Measurements from ENCODE around the gene PDE4D. TPM values are rescaled to one million over a fixed set of nuclear protein-coding genes. Genes with fewer than 3 reads are reported as not detected.

The PDE4D gene
- total and polyA plus RNA-seq, 10 of the 15 experiments (the other 5 are each of a cell fraction or from before 2014, with no cell fraction given), result 0.87 to 4.1 (median 2.2) TPM

- TF ChIP-seq MLLT1 (IDR thresholded peaks at IDR 0.05) (no peak), HDAC2 (IDR thresholded peaks at IDR 0.05) (no peak), TCF12 (IDR thresholded peaks at IDR 0.05; ENCODE audit: low read depth, low read length) (no peak), ZNF274 (IDR thresholded peaks at IDR 0.05; ENCODE audit: insufficient read depth, insufficient read length) (no peak), CREM (IDR thresholded peaks at IDR 0.05; ENCODE audit: low read depth) (no peak), ZNF384 (IDR thresholded peaks at IDR 0.05; ENCODE audit: borderline replicate concordance, low read depth, low read length) (no peak), BACH1 (IDR thresholded peaks at IDR 0.05; ENCODE audit: borderline replicate concordance) (no peak), HSF1 (IDR thresholded peaks at IDR 0.05; ENCODE audit: low read depth, low read length) (no peak), EGR1 (IDR thresholded peaks at IDR 0.05; ENCODE audit: borderline replicate concordance in 1 of 2, low read depth in 2 of 2, low read length in 2 of 2) (no peak)
- H3K4me1 ChIP-seq (ENCODE audit: control insufficient read depth, insufficient read depth, low read length), result no peaks in the 10 kb centered on the region; the same call in 1 of the 2 replicates
- FAIRE-seq, result no peak
- POLR2A ChIA-PET, result no interaction called here
- RAD21 ChIA-PET (ENCODE audit: unreplicated experiment), result no interaction called here
- ATAC-seq, result no peak
- BruUV-seq (replicated peaks), result no TSS peak
- no peak overlapping the region for H2AFZ ChIP-seq (ENCODE audit: control insufficient read depth, low read depth, low read length)
- H3K4me3 ChIP-seq, result no peak overlapping the region
- in situ Hi-C loops (cut with MboI), result no loop called here
- no peak overlapping the region for H3K27ac ChIP-seq (ENCODE audit: control insufficient read depth, insufficient read depth)
- 0% methylated on average over 1 of the region's 1 CpG for WGBS (ENCODE audit: insufficient coverage, insufficient replicate concordance, low lambda C conversion rate, missing lambda C conversion rate)
- no peak overlapping the region for H3K4me2 ChIP-seq (ENCODE audit: control insufficient read depth, insufficient read depth)
- 0 out of 4 replicates have a peak, but pooled peaks cover 0 to 3% of the 10 kb centered on the region in 2 experiments for H3K27me3 ChIP-seq (replicated peaks in 1 of 2; ENCODE audit: control insufficient read depth in 2 of 2, insufficient read depth in 2 of 2, low read length in 1 of 2)
- no peaks in the 10 kb centered on the region for H3K9me3 ChIP-seq (replicated peaks; ENCODE audit: control insufficient read depth, insufficient read depth, low read length)
- no peaks in the 10 kb centered on the region for H3K79me2 ChIP-seq (ENCODE audit: control insufficient read depth, insufficient read depth, low read length)
- no peaks in the 10 kb centered on the region for H4K20me1 ChIP-seq (ENCODE audit: control insufficient read depth, insufficient read depth)
- DNase-seq (ENCODE audit: low read depth, low spot score), result no peak
- CTCF ChIA-PET, result interaction anchor here (1.3 kb wide), 1 partner anchor 53 kb away, joined by 3 read pairs; no protein-coding TSS in a partner anchor
- SMC1A ChIA-PET (ENCODE audit: uncharacterized antibody, unreplicated experiment), result no interaction called here
- no peaks in the 10 kb centered on the region for H3K36me3 ChIP-seq (ENCODE audit: control insufficient read depth in 2 of 2, insufficient read depth in 2 of 2, low read length in 1 of 2)
- intact Hi-C loops (cut with micrococcal nuclease; ENCODE audit: unreplicated experiment), result no loop called here
- H3K9ac ChIP-seq (ENCODE audit: control insufficient read depth, insufficient read depth, low read length), result no peak overlapping the region
Measured at GRCh38 chr5:59241552-59241951, 652.0 kb downstream of the PDE4D start.

All from GM12878 (cell line).